ENCODE results near the gene SMAGP. TPM values are rescaled to one million over a fixed set of nuclear protein-coding genes. Genes with fewer than 3 reads are reported as not detected.
"Not testable (repeated sequence)": the region's sequence is repeated elsewhere in the genome, so short reads cannot be mapped to it uniquely, and the experiment has no call there.

SMAGP gene
- total and polyA plus RNA-seq, 12 donors: 2.0 to 7.3 (median 3.7) TPM

DNA sequence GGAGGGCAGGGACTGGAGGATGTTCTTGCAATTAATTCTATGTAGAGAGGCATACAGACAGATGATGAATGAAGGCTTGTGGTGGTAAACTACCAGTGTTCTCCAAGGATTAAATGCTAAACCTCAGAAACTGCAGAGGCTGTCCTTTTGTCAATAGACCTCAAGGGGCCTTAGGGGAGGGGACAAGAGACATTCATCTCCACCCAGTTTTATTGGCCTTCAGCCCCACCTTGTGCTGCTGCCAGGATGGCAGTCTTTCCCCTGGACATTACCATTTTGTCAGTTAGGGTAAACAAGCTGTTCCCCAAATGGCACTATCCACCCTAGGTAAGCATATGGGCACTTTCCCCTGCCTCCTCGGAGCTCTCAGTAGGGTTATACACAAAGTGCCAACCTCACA, 4.9 kb upstream of the SMAGP start:
- WGBS, 2 donors: 84 to 100% methylated on average over 1 of the region's 1 CpG

DNA sequence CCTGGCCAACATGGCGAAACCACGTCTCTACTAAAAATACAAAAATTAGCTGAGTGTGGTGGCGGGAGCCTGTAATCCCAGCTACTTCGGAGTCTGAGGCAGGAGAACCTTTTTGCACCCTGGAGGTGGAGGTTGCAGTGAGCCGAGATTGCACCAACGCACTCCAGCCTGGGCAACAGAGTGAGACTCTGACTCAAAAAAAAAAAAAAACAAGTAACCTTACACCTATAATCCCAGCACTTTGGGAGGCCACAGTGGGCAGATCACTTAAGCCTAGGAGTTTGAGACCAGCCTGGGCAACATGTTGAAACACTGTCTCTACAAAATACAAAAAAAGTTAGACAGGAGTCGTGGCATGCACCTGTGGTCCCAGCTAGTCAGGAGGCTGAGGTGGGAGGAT, 2.6 kb upstream of the SMAGP start:
- not testable (repeated sequence) for H3K9me3 ChIP-seq, DNase-seq, H3K27ac ChIP-seq, H3K36me3 ChIP-seq, H3K4me3 ChIP-seq, ATAC-seq
- Histone ChIP-seq H3K27me3 (peaks cover 0 to 26% (median 3%) of the 10 kb centered on the region in 7 donors), H3K4me1 (peaks cover 0 to 27% (median 18%) of the 10 kb centered on the region in 9 donors)
- WGBS, 2 donors: 96% methylated on average over 7 of the region's 7 CpGs
- intact Hi-C loops (cut with DNase I): loop anchor here in 1 of 10 donors (10.0 kb wide), 1 partner anchor 62 kb away; no protein-coding TSS in a partner anchor

More for the DNA sequence above, 4.9 kb upstream of the SMAGP start:
- Histone ChIP-seq H3K4me1 (peaks cover 0 to 14% (median 8%) of the 10 kb centered on the region in 9 donors), H3K36me3 (no peaks in the 10 kb centered on the region), H3K27ac (no peak overlapping the region), H3K9me3 (no peaks in the 10 kb centered on the region), H3K4me3 (no peak overlapping the region), H3K27me3 (peaks cover 0 to 26% (median 3%) of the 10 kb centered on the region in 7 donors)
- TF ChIP-seq, protein P1, sequence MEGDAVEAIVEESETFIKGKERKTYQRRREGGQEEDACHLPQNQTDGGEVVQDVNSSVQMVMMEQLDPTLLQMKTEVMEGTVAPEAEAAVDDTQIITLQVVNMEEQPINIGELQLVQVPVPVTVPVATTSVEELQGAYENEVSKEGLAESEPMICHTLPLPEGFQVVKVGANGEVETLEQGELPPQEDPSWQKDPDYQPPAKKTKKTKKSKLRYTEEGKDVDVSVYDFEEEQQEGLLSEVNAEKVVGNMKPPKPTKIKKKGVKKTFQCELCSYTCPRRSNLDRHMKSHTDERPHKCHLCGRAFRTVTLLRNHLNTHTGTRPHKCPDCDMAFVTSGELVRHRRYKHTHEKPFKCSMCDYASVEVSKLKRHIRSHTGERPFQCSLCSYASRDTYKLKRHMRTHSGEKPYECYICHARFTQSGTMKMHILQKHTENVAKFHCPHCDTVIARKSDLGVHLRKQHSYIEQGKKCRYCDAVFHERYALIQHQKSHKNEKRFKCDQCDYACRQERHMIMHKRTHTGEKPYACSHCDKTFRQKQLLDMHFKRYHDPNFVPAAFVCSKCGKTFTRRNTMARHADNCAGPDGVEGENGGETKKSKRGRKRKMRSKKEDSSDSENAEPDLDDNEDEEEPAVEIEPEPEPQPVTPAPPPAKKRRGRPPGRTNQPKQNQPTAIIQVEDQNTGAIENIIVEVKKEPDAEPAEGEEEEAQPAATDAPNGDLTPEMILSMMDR (IDR thresholded peaks at IDR 0.05): no peak
- ATAC-seq: no peak
- DNase-seq: no peak
- intact Hi-C loops (cut with DNase I): loop anchor here in 1 of 10 donors (10.0 kb wide), 1 partner anchor 60 kb away; no protein-coding TSS in a partner anchor

DNA sequence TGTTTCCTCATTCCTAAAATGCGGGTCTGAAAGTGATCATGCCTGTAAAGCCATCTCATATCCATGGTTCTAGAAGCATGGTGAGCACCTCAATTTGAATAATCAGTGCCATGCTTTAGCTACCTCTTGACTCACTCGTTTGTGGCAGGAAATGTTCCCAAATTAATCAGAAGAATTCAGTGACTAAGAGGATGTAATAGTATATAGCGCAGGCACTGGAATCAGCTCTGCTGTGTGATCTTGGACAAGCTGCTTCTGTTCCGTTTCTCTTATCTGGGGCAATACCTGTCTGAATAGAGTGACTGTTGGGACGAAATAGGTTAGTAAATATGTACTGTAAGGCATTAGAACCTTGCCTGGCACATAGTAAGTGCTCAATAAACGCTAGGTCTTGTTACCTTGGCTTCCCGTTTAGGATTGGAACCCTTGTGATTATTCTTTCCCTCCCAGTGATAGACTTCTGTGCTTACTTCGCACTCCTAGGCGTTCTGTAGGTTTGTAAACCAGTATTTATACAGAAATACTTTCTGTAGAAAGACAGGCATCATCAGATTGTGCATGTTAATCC, 820 bp upstream of the SMAGP start:
- peak overlapping the region in 9 of 10 donors; percentile 66 to 87 (median 80) for H3K4me3 ChIP-seq
- H3K4me1 ChIP-seq: peaks cover 0 to 28% (median 18%) of the 10 kb centered on the region in 9 donors
- H3K9me3 ChIP-seq: no peaks in the 10 kb centered on the region
- intact Hi-C loops (cut with DNase I): loop anchor here in 2 of 10 donors (1.0 to 10.0 kb wide), 3 partner anchors 25 to 70 kb away; no protein-coding TSS in a partner anchor
- peaks cover 0 to 22% (median 3%) of the 10 kb centered on the region in 7 donors for H3K27me3 ChIP-seq
- TF ChIP-seq, protein P1 (IDR thresholded peaks at IDR 0.05): no peak
- H3K27ac ChIP-seq: peak overlapping the region in 9 of 10 donors; percentile 70 to 92 (median 84)
- DNase-seq (no peak), ATAC-seq (peak in 5 of 8 donors; percentile 32 to 55 (median 49))
- H3K36me3 ChIP-seq: no peaks in the 10 kb centered on the region
- 53 to 57% methylated on average over 9 of the region's 9 CpGs for WGBS, 2 donors

DNA sequence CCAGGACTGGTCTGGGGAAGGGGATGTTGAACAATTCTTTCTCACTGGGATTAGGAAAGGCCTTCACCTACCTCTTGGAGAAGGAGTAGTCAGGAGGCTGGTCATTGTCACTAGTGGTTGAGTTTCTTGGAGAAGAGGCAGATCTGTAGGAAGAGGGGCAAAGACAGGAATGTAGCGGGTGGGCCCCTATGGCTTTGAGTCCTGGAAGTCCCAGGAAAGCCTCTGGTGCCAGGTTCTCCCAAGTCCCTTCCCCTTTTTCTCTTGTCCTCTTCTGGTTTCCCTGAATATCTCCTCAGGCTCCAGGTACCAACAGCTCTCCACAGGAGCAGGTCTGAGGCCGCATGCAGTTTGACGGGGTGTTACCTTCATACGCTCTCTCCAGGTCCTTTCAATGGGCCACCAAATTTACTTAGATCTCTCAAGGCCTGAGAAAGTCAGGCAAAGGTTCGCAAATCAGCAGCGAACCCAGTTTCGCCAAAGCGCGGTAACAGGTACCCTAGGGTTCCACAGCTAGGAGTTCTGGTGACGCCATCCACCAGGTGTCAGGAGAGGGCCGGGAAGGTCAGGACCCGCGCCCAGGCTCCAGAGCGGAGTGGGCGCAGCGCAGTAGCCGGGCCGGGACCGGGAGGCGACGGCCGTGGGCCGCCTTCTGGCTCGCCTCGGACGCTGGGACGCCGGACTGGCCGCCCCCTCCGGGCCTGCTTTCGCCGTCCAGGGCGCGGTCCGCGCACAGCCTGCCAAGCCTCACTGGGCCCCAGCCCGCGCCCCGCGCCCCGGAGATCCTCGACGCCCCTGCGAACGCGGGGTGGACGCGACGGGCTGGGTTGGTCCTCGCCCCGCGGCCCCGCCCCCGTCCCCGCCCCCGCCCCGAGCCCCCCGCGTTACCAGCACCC, 795 bp downstream of the SMAGP start:
- Histone ChIP-seq H3K27ac (peak overlapping the region; percentile 44 to 92 (median 83)), H3K9me3 (no peaks in the 10 kb centered on the region), H3K27me3 (peaks cover 0 to 22% (median 3%) of the 10 kb centered on the region in 7 donors), H3K4me3 (peak overlapping the region; percentile 45 to 87 (median 80)), H3K4me1 (peaks cover 0 to 28% (median 18%) of the 10 kb centered on the region in 9 donors), H3K36me3 (no peaks in the 10 kb centered on the region)
- TF ChIP-seq, protein P1 (IDR thresholded peaks at IDR 0.05): peak in 7 of 9 donors; percentile 23 to 60 (median 44)
- 11 to 12% methylated on average over 50 to 59 of the region's 59 CpGs for WGBS, 2 donors
- intact Hi-C loops (cut with DNase I): loop anchor here in 8 of 10 donors (1.0 to 10.0 kb wide), 4 partner anchors 23 to 73 kb away; no protein-coding TSS in a partner anchor
- ATAC-seq: peak; percentile 43 to 74 (median 66)
- DNase-seq: peak; percentile 26 to 38

Data from heart right ventricle (tissue), 16 donors.